HUES6 (cell line): ENCODE results near the gene LRRC74B.

Experiments
- H3K27ac ChIP-seq: 2 replicates; pipeline ENCODE4 v1.7.0; 2013; ENCODE audit warnings: low read depth, mild to moderate bottlenecking, low read length, inconsistent platforms
- H3K27me3 ChIP-seq: 2 replicates; pipeline ENCODE4 v1.6.1; 2013; ENCODE audit warnings: low read length; ENCODE audit not compliant: control insufficient read depth, insufficient read depth
- H3K36me3 ChIP-seq: 2 replicates; pipeline ENCODE4 v1.6.1; 2013; ENCODE audit warnings: low read length; ENCODE audit not compliant: control insufficient read depth, insufficient read depth
- H3K4me1 ChIP-seq: 2 replicates; pipeline ENCODE4 v1.6.1; 2013; ENCODE audit warnings: low read length; ENCODE audit not compliant: control insufficient read depth, insufficient read depth
- H3K4me3 ChIP-seq: 2 replicates; pipeline ENCODE4 v1.5.1; 2013; ENCODE audit warnings: low read depth, low read length
- H3K9ac ChIP-seq: one replicate; pipeline ENCODE4 v1.6.1; 2013; ENCODE audit warnings: mild to moderate bottlenecking, low read length
- H3K9me3 ChIP-seq: 2 replicates; pipeline ENCODE4 v1.6.1; 2013; ENCODE audit warnings: low read depth, low read length; ENCODE audit not compliant: control insufficient read depth, insufficient read depth

The LRRC74B gene

GRCh38 chr22:21028277-21029251, 17.2 kb upstream of the LRRC74B start:
- H3K36me3 ChIP-seq, result no peaks in the 10 kb centered on the region
- no peak overlapping the region for H3K9ac ChIP-seq
- no peak overlapping the region for H3K27ac ChIP-seq
- no peaks in the 10 kb centered on the region for H3K9me3 ChIP-seq
- no peaks in the 10 kb centered on the region; the same call in 1 of the 2 replicates for H3K4me1 ChIP-seq
- no peak overlapping the region for H3K4me3 ChIP-seq
- H3K27me3 ChIP-seq, result peaks cover 42% of the 10 kb centered on the region

GRCh38 chr22:21029486-21030025, 16.2 kb upstream of the LRRC74B start:
- no peak overlapping the region for H3K27ac ChIP-seq
- peaks cover 45% of the 10 kb centered on the region for H3K27me3 ChIP-seq
- no peaks in the 10 kb centered on the region; the same call in 1 of the 2 replicates for H3K4me1 ChIP-seq
- H3K9ac ChIP-seq, result no peak overlapping the region
- no peaks in the 10 kb centered on the region for H3K9me3 ChIP-seq
- H3K36me3 ChIP-seq, result no peaks in the 10 kb centered on the region
- H3K4me3 ChIP-seq, result no peak overlapping the region

- no peaks in the 10 kb centered on the region; the same call in 1 of the 2 replicates for H3K4me1 ChIP-seq
- H3K36me3 ChIP-seq, result no peaks in the 10 kb centered on the region
- no peak overlapping the region for H3K9ac ChIP-seq
- peaks cover 45% of the 10 kb centered on the region for H3K27me3 ChIP-seq
- H3K4me3 ChIP-seq, result no peak overlapping the region
- no peaks in the 10 kb centered on the region for H3K9me3 ChIP-seq
- H3K27ac ChIP-seq, result no peak overlapping the region
Observed at GRCh38 chr22:21030032-21030431, 15.7 kb upstream of the LRRC74B start.

GRCh38 chr22:21030621-21031544, 14.9 kb upstream of the LRRC74B start:
- no peak overlapping the region for H3K9ac ChIP-seq
- no peaks in the 10 kb centered on the region for H3K9me3 ChIP-seq
- H3K4me3 ChIP-seq, result no peak overlapping the region
- no peaks in the 10 kb centered on the region; the same call in 1 of the 2 replicates for H3K4me1 ChIP-seq
- no peaks in the 10 kb centered on the region for H3K36me3 ChIP-seq
- H3K27ac ChIP-seq, result no peak overlapping the region
- peaks cover 45% of the 10 kb centered on the region for H3K27me3 ChIP-seq

GRCh38 chr22:21031545-21032036, 14.2 kb upstream of the LRRC74B start:
- H3K4me3 ChIP-seq, result peak overlapping the region; percentile 63

GRCh38 chr22:21032037-21032867, 13.5 kb upstream of the LRRC74B start, which contains the start of gene SLC7A4:
TSS of gene SLC7A4 (minus strand) at chr22:21032561. CDS start at chr22:21031812, 749 bp downstream.
- peak within 1 kb of the TSS; percentile 13 for H3K9ac ChIP-seq
- peak within 1 kb of the TSS; percentile 63 for H3K4me3 ChIP-seq
- no peaks in the 10 kb centered on the region for H3K36me3 ChIP-seq

More at GRCh38 chr22:21031545-21032036, 14.2 kb upstream of the LRRC74B start:
- no peaks in the 10 kb centered on the region for H3K9me3 ChIP-seq
- H3K36me3 ChIP-seq, result no peaks in the 10 kb centered on the region
- H3K4me1 ChIP-seq, result no peaks in the 10 kb centered on the region; the same call in 1 of the 2 replicates
- peaks cover 45% of the 10 kb centered on the region for H3K27me3 ChIP-seq
- no peak overlapping the region for H3K27ac ChIP-seq
- no peak overlapping the region for H3K9ac ChIP-seq

GRCh38 chr22:21032868-21033688, 12.7 kb upstream of the LRRC74B start:
- H3K9me3 ChIP-seq, result no peaks in the 10 kb centered on the region
- no peaks in the 10 kb centered on the region; the same call in 1 of the 2 replicates for H3K4me1 ChIP-seq
- H3K4me3 ChIP-seq, result peak overlapping the region; percentile 63
- no peak overlapping the region for H3K27ac ChIP-seq
- H3K27me3 ChIP-seq, result peaks cover 45% of the 10 kb centered on the region
- no peaks in the 10 kb centered on the region for H3K36me3 ChIP-seq
- no peak overlapping the region for H3K9ac ChIP-seq

More at GRCh38 chr22:21032037-21032867, 13.5 kb upstream of the LRRC74B start, which contains the start of gene SLC7A4:
- H3K9me3 ChIP-seq, result no peaks in the 10 kb centered on the region
- H3K27me3 ChIP-seq, result peaks cover 45% of the 10 kb centered on the region
- no peak within 1 kb of the TSS for H3K27ac ChIP-seq
- no peaks in the 10 kb centered on the region; the same call in 1 of the 2 replicates for H3K4me1 ChIP-seq

GRCh38 chr22:21033895-21034294, 11.9 kb upstream of the LRRC74B start:
- Histone ChIP-seq H3K4me3 (no peak overlapping the region), H3K36me3 (no peaks in the 10 kb centered on the region), H3K9ac (no peak overlapping the region), H3K27me3 (peaks cover 45% of the 10 kb centered on the region), H3K4me1 (no peaks in the 10 kb centered on the region; the same call in 1 of the 2 replicates), H3K9me3 (no peaks in the 10 kb centered on the region), H3K27ac (no peak overlapping the region)

- no peaks in the 10 kb centered on the region for H3K36me3 ChIP-seq
- no peak overlapping the region for H3K4me3 ChIP-seq
- H3K4me1 ChIP-seq, result no peaks in the 10 kb centered on the region; the same call in 1 of the 2 replicates
- H3K27ac ChIP-seq, result no peak overlapping the region
- H3K9me3 ChIP-seq, result no peaks in the 10 kb centered on the region
- peaks cover 38% of the 10 kb centered on the region for H3K27me3 ChIP-seq
- no peak overlapping the region for H3K9ac ChIP-seq
Observed at GRCh38 chr22:21034989-21035388, 10.8 kb upstream of the LRRC74B start.
